Activated CD4-positive, CD25-positive, alpha-beta regulatory T cell treated with anti-CD3 and anti-CD28 coated beads, Interleukin-2, amount 50 U/mL, for 72 hours (primary cell): ENCODE data around the gene PRKCI.
"Not testable (repeated sequence)": the region's sequence is repeated elsewhere in the genome, so short reads cannot be mapped to it uniquely, and the experiment has no call there.

ENCODE experiments used
- DNase-seq: peaks from one replicate; pipeline ENCODE4 v3.0.0; 2021

PRKCI gene

GRCh38 chr3:170301405-170301804, 79.2 kb downstream of the PRKCI start:
- DNase-seq: no peak

- DNase-seq: no peak
These were observed 79.8 kb downstream of the PRKCI start for GRCh38 chr3:170302008-170302407.

- no peak for DNase-seq
These were observed 83.8 kb downstream of the PRKCI start for GRCh38 chr3:170306015-170306414.

- DNase-seq: no peak
These were observed 85.6 kb downstream of the PRKCI start for GRCh38 chr3:170307671-170308405.

GRCh38 chr3:170309046-170309445, 86.8 kb downstream of the PRKCI start:
- DNase-seq: no peak

- DNase-seq: no peak
These were observed 95.7 kb downstream of the PRKCI start for GRCh38 chr3:170317954-170318353.

- DNase-seq: no peak
These were observed 98.4 kb downstream of the PRKCI start for GRCh38 chr3:170320461-170321121.

GRCh38 chr3:170321321-170322034, 99.3 kb downstream of the PRKCI start:
- no peak for DNase-seq

GRCh38 chr3:170322566-170323269, 100.5 kb downstream of the PRKCI start:
- no peak for DNase-seq

- DNase-seq: no peak
These were observed 101.1 kb downstream of the PRKCI start for GRCh38 chr3:170323331-170323730.

GRCh38 chr3:170324962-170325361, 102.7 kb downstream of the PRKCI start:
- no peak for DNase-seq

GRCh38 chr3:170327040-170327808, 105.0 kb downstream of the PRKCI start:
- DNase-seq: no peak

GRCh38 chr3:170327868-170328548, 105.8 kb downstream of the PRKCI start:
- not testable (repeated sequence) for DNase-seq

GRCh38 chr3:170330366-170330765, 108.1 kb downstream of the PRKCI start:
- DNase-seq: no peak

GRCh38 chr3:170331143-170331542, 108.9 kb downstream of the PRKCI start:
- no peak for DNase-seq

- no peak for DNase-seq
These were observed 115.2 kb downstream of the PRKCI start for GRCh38 chr3:170337420-170337819.

- DNase-seq: no peak
These were observed 116.6 kb downstream of the PRKCI start for GRCh38 chr3:170338690-170339340.

GRCh38 chr3:170342273-170342672, 120.0 kb downstream of the PRKCI start:
- DNase-seq: not testable (repeated sequence)

- DNase-seq: not testable (repeated sequence)
These were observed 121.6 kb downstream of the PRKCI start for GRCh38 chr3:170343859-170344258.

- no peak for DNase-seq
These were observed 122.7 kb downstream of the PRKCI start for GRCh38 chr3:170344971-170345370.
